HCT116 (cell line): ENCODE results near the gene ZDHHC14.
A peak's percentile ranks its signal among the peaks of the same experiment; 100 is the strongest.

ENCODE experiments used
- CTCF ChIP-seq, 3 experiments: fragments of 200-600 bp in 1 of 3; sonication (generic) in 1 of 3; IDR thresholded peaks in 2 of 3; conservative IDR thresholded peaks in 1 of 3; 2 replicates each; pipeline ENCODE4 v1.5.1; 2012 to 2017; ENCODE audit warnings: low read depth in 2 of 3, low read length in 2 of 3, antibody characterized with exemption in 1 of 3, borderline replicate concordance in 1 of 3, control low read depth in 1 of 3, mild to moderate bottlenecking in 1 of 3, mixed read lengths in 1 of 3, mixed run types in 1 of 3, moderate library complexity in 1 of 3; ENCODE audit not compliant: insufficient read depth in 1 of 3
- EZH2phosphoT487 ChIP-seq: fragments of 200-600 bp; IDR thresholded peaks from 2 replicates; pipeline ENCODE4 v1.6.1; 2018; ENCODE audit warnings: antibody characterized with exemption, borderline replicate concordance
- MAX ChIP-seq: IDR thresholded peaks from 2 replicates; pipeline ENCODE4 v1.6.1; 2012

- TF ChIP-seq CTCF (IDR thresholded peaks at IDR 0.05 in 2 of 3, conservative IDR thresholded peaks at IDR 0.05 in 1 of 3; ENCODE audit: borderline replicate concordance in 1 of 3, insufficient read depth in 1 of 3, low read depth in 2 of 3, low read length in 2 of 3) (no peak), MAX (peak; percentile 60), EZH2phosphoT487 (no peak)
Measured at GRCh38 chr6:157518397-157519250, 137.6 kb downstream of the ZDHHC14 start.
